GM21717 (cell line): ENCODE results near the gene RAB9B.

Experiments
- ATAC-seq: cut with Tn5 transposase; IDR thresholded peaks from one replicate; pipeline ENCODE4 v1.9.1; 2021; ENCODE audit warnings: mild to moderate bottlenecking, moderate library complexity; ENCODE audit not compliant: unreplicated experiment

The RAB9B gene

GRCh38 chrX:103773445-103773844 lies 58.6 kb downstream of the RAB9B start:
- no peak for ATAC-seq
